NCI-H2171 treated with DMSO at 0.1 percent for 48 hours (cell line): Measurements from ENCODE around the gene CAPN11.

Experiments used
- DNase-seq: peaks from one replicate; lab custom pipeline; 2025; lab: John Stamatoyannopoulos, UW

CAPN11 gene

GRCh38 chr6:44156494-44157151 lies 2.0 kb upstream of the CAPN11 start:
- no peak for DNase-seq

GRCh38 chr6:44157152-44157521 lies 1.5 kb upstream of the CAPN11 start:
- no peak for DNase-seq

- DNase-seq = peak; percentile 51
Measured at GRCh38 chr6:44161997-44162338, 3.3 kb downstream of the CAPN11 start.

- DNase-seq = no peak
Measured at GRCh38 chr6:44162876-44163625, 4.4 kb downstream of the CAPN11 start.

- DNase-seq = no peak
Measured at GRCh38 chr6:44166116-44166515, 7.5 kb downstream of the CAPN11 start.

GRCh38 chr6:44166591-44167184 lies 8.1 kb downstream of the CAPN11 start:
- DNase-seq = no peak

- DNase-seq = peak; percentile 34
Measured at GRCh38 chr6:44167567-44167966, 8.9 kb downstream of the CAPN11 start.

- no peak for DNase-seq
Measured at GRCh38 chr6:44169154-44169553, 10.5 kb downstream of the CAPN11 start.

GRCh38 chr6:44169886-44170570 lies 11.4 kb downstream of the CAPN11 start:
- no peak for DNase-seq

- DNase-seq = no peak
Measured at GRCh38 chr6:44171899-44172546, 13.4 kb downstream of the CAPN11 start.

GRCh38 chr6:44172731-44173500 lies 14.3 kb downstream of the CAPN11 start:
- DNase-seq = peak; percentile 27

- DNase-seq = no peak
Measured at GRCh38 chr6:44176130-44176761, 17.6 kb downstream of the CAPN11 start.

- no peak for DNase-seq
Measured at GRCh38 chr6:44176762-44177509, 18.3 kb downstream of the CAPN11 start.

GRCh38 chr6:44177691-44178423 lies 19.2 kb downstream of the CAPN11 start:
- no peak for DNase-seq

GRCh38 chr6:44178424-44179071 lies 19.9 kb downstream of the CAPN11 start:
- DNase-seq = no peak

- no peak for DNase-seq
Measured at GRCh38 chr6:44179072-44179536, 20.5 kb downstream of the CAPN11 start.

- no peak for DNase-seq
Measured at GRCh38 chr6:44179648-44180047, 21.0 kb downstream of the CAPN11 start.

- DNase-seq = no peak
Measured at GRCh38 chr6:44180406-44180805, 21.8 kb downstream of the CAPN11 start.

- DNase-seq = no peak
Measured at GRCh38 chr6:44180886-44181285, 22.3 kb downstream of the CAPN11 start.
